HepG2 (cell line): ENCODE results near the gene CEMP1. TPM values are rescaled to one million over a fixed set of nuclear protein-coding genes. Genes with fewer than 3 reads are reported as not detected.
"Not testable (repeated sequence)": the region's sequence is repeated elsewhere in the genome, so short reads cannot be mapped to it uniquely, and the experiment has no call there.

Experiments
- ATAC-seq: fragments of 200-7000 bp; cut with Tn5 transposase; 3 replicates; pipeline ENCODE4 v1.9.1; 2020; ENCODE audit warnings: mild to moderate bottlenecking, moderate library complexity
- BruUV-seq: library from RNA; stranded (reverse); fragments of 400-500 nt; replicated peaks from 2 replicates; lab custom pipeline; 2021; lab: Mats Ljungman, UMichigan
- CTCF ChIA-PET: fragments of 300-600 bp; formaldehyde crosslinking; extraction: SDS; loops from one replicate; lab custom pipeline; 2021; ENCODE audit warnings: low total read pairs, inconsistent platforms, low intra/inter-chr PET ratio; lab: Yijun Ruan, JAX
- POLR2A ChIA-PET: fragments of 350-600 bp; sonication (Branson Sonifier 250); formaldehyde crosslinking; loops from one replicate; lab custom pipeline; 2020; ENCODE audit warnings: antibody characterized with exemption, inconsistent platforms; lab: Yijun Ruan, JAX
- DNase-seq: peaks from one replicate; pipeline ENCODE4 v3.0.0-alpha.2; 2015; ENCODE audit warnings: low spot score
- FAIRE-seq: peaks from 3 replicates; lab custom pipeline; 2011; peaks lifted over from hg19 to GRCh38; lab: Jason Lieb, UNC
- H2AFZ ChIP-seq: one replicate; pipeline ENCODE4 v1.6.1; 2011; ENCODE audit warnings: low read length, inconsistent platforms
- H3K27ac ChIP-seq: fragments of 300-600 bp; 3 replicates; pipeline ENCODE4 v1.8.0; 2011; ENCODE audit warnings: mixed run types, mild to moderate bottlenecking, mixed read lengths, low read length, inconsistent platforms; ENCODE audit not compliant: insufficient read depth; ENCODE audit errors: extremely low read length
- H3K27me3 ChIP-seq, 2 experiments: fragments of 200-600 bp in 1 of 2; 2 replicates in 1 of 2; 3 replicates in 1 of 2; pipeline versions ENCODE4 v1.6.0 to v1.8.0; 2011; ENCODE audit warnings: low read length in 2 of 2, mild to moderate bottlenecking in 2 of 2, moderate library complexity in 2 of 2, inconsistent platforms in 1 of 2; ENCODE audit not compliant: insufficient read depth in 2 of 2, control insufficient read depth in 1 of 2
- H3K36me3 ChIP-seq, 2 experiments: fragments of 200-600 bp in 1 of 2; replicated peaks in 1 of 2; 2 replicates in 1 of 2; 3 replicates in 1 of 2; pipeline versions ENCODE4 v1.5.1 to v1.8.0; 2011; ENCODE audit warnings: low read length in 2 of 2, inconsistent platforms in 1 of 2; ENCODE audit not compliant: insufficient read depth in 2 of 2, control insufficient read depth in 1 of 2
- H3K4me1 ChIP-seq: 2 replicates; pipeline ENCODE4 v1.5.1; 2012; ENCODE audit warnings: low read length, inconsistent platforms; ENCODE audit not compliant: insufficient read depth
- H3K4me2 ChIP-seq: 2 replicates; pipeline ENCODE4 v1.6.0; 2011; ENCODE audit warnings: low read depth, low read length, inconsistent platforms
- H3K4me3 ChIP-seq, 3 experiments: fragments of 200-600 bp in 1 of 3; sonication (generic), shearing (Covaris generic) in 1 of 3; replicated peaks in 1 of 3; 2 replicates each; pipeline ENCODE4 v1.5.1; 2011 to 2016; ENCODE audit warnings: low read length in 3 of 3, inconsistent platforms in 2 of 3, low read depth in 2 of 3, mild to moderate bottlenecking in 2 of 3, control low read depth in 1 of 3, mixed read lengths in 1 of 3; ENCODE audit not compliant: insufficient read depth in 1 of 3
- H3K79me2 ChIP-seq: one replicate; pipeline ENCODE4 v1.6.1; 2011; ENCODE audit warnings: low read length, inconsistent platforms; ENCODE audit not compliant: insufficient read depth
- H3K9ac ChIP-seq: 2 replicates; pipeline ENCODE4 v1.6.0; 2011; ENCODE audit warnings: mild to moderate bottlenecking, low read depth, low read length, inconsistent platforms; ENCODE audit not compliant: insufficient read depth
- H3K9me3 ChIP-seq: 2 replicates; pipeline ENCODE4 v1.5.1; 2012; ENCODE audit warnings: mild to moderate bottlenecking, low read length
- H4K20me1 ChIP-seq: 2 replicates; pipeline ENCODE4 v1.6.0; 2011; ENCODE audit warnings: inconsistent platforms, mild to moderate bottlenecking, low read length, moderate library complexity; ENCODE audit not compliant: insufficient read depth
- WGBS: methylation state at CpG from one replicate; pipeline ENCODE4 v1.1.6; 2017; ENCODE audit warnings: low lambda C conversion rate; 5-methylcytosine and 5-hydroxymethylcytosine counted together
- in situ Hi-C: cut with HindIII; loops from 2 replicates; pipeline ENCODE4 v1.10.0; 2017; ENCODE audit warnings: low pct_unique_long_range_greater_than_20kb; ENCODE audit not compliant: extremely low pct_ligation_motif_present
- intact Hi-C: fragments of 100-400 bp; cut with micrococcal nuclease; formaldehyde crosslinking; loops from one replicate; pipeline ENCODE4 v1.10.0; 2022; ENCODE audit not compliant: unreplicated experiment
- polyA plus RNA-seq, 8 experiments: library from polyadenylated mRNA; depleted of rRNA in 3 of 8; stranded (reverse) in 7 of 8; unstranded in 1 of 8; fragments of >200 nt; fragmentation: Illumina TruSeq in 4 of 8; extraction: Trizol in 4 of 8; gene quantifications; 2 replicates each; pipeline versions ENCODE4 v1.2.1 to v1.2.3, GENCODE V29; 2011 to 2016; ENCODE audit warnings: low read depth in 4 of 8, missing spikeins in 1 of 8, mixed read lengths in 1 of 8; ENCODE audit not compliant: insufficient read depth in 1 of 8
- total RNA-seq, 5 experiments: library from RNA; depleted of rRNA; stranded (reverse); fragments of >200 nt; fragmentation: Illumina TruSeq; extraction: Trizol; gene quantifications; 2 replicates each; pipeline ENCODE4 v1.2.3, GENCODE V29; 2016; ENCODE audit warnings: low read depth in 1 of 5

Gene CEMP1
- total and polyA plus RNA-seq, 2 of the 13 experiments (the other 11 are each of a cell fraction or from before 2014, with no cell fraction given), result not detected

GRCh38 chr16:2578905-2579304, 47.7 kb upstream of the CEMP1 start:
- H3K27ac ChIP-seq, intact Hi-C loops, CTCF ChIA-PET, H3K36me3 ChIP-seq, POLR2A ChIA-PET, ATAC-seq, H3K27me3 ChIP-seq, in situ Hi-C loops, H3K4me1 ChIP-seq, H3K4me3 ChIP-seq, H2AFZ ChIP-seq, DNase-seq, FAIRE-seq, H3K79me2 ChIP-seq, H3K9ac ChIP-seq, H4K20me1 ChIP-seq, H3K9me3 ChIP-seq, BruUV-seq, H3K4me2 ChIP-seq: not testable (repeated sequence)
- 100% methylated on average over 1 of the region's 12 CpGs for WGBS

GRCh38 chr16:2577044-2577443, 45.8 kb upstream of the CEMP1 start:
- FAIRE-seq, ATAC-seq, H4K20me1 ChIP-seq, CTCF ChIA-PET, BruUV-seq, H3K27me3 ChIP-seq, H3K4me1 ChIP-seq, H3K36me3 ChIP-seq, H3K4me3 ChIP-seq, in situ Hi-C loops, POLR2A ChIA-PET, H3K9ac ChIP-seq, H2AFZ ChIP-seq, H3K79me2 ChIP-seq, H3K9me3 ChIP-seq, DNase-seq, H3K27ac ChIP-seq, H3K4me2 ChIP-seq, intact Hi-C loops: not testable (repeated sequence)
- no CpG with 5 or more reads among the region's 26 CpGs for WGBS

DNA sequence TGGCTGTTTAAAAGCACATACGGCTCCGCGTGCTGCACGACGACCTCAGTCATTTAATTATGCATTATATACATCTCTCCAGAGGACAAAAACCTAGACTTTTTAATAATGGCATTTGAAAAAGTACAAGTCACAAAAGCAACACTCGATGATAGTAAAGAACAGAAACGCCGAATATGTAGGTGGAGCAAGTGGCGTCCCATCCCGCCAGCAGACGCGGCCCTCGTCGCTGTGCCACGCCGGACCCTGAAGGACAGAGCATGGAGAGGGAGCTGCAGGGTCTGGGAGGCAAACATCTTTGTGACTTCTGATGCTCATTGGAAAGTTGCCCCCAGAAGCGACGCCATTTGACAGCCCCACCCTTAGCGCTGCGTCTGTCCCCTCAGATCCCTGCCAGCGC, 44.6 kb upstream of the CEMP1 start:
- H4K20me1 ChIP-seq, in situ Hi-C loops, H2AFZ ChIP-seq, intact Hi-C loops, CTCF ChIA-PET, POLR2A ChIA-PET, H3K79me2 ChIP-seq, H3K9me3 ChIP-seq, H3K27me3 ChIP-seq, H3K4me1 ChIP-seq, ATAC-seq, H3K4me2 ChIP-seq, H3K4me3 ChIP-seq, BruUV-seq, H3K9ac ChIP-seq, H3K27ac ChIP-seq, H3K36me3 ChIP-seq, DNase-seq, FAIRE-seq: not testable (repeated sequence)
- 98% methylated on average over 16 of the region's 21 CpGs for WGBS

DNA sequence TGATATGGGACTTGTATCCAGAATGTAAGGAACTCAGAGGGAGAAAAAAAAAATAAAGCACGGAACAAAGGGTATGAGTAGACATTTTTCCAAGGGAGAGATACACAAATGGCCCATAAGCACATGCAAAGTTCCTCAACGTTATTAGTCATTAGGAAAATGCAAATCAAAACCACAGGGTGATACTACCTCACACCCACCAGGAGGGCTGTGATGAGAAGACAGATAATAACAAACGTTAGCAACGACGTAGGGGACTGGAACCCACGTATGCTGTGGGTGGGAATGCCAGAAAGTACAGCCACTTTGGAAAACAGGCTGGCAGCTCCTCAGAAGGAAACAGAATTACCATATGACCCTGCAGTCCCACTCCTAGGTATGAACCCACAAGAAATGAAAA, 41.5 kb upstream of the CEMP1 start:
- H3K36me3 ChIP-seq, intact Hi-C loops, H3K79me2 ChIP-seq, H3K9me3 ChIP-seq, FAIRE-seq, H3K27ac ChIP-seq, BruUV-seq, H3K4me3 ChIP-seq, DNase-seq, H3K9ac ChIP-seq, H3K4me2 ChIP-seq, H3K4me1 ChIP-seq, H3K27me3 ChIP-seq, ATAC-seq, POLR2A ChIA-PET, CTCF ChIA-PET, in situ Hi-C loops, H2AFZ ChIP-seq, H4K20me1 ChIP-seq: not testable (repeated sequence)
- WGBS, result no CpG with 5 or more reads among the region's 6 CpGs
